Measurements from ENCODE around the gene MAN2C1.

Gene MAN2C1

GRCh38 chr15:75367913-75368688 is at the start of gene MAN2C1 (continued):
- TF ChIP-seq ZNF624 (tag by site-specific recombination; IDR thresholded peaks at IDR 0.05) (peak; percentile 70; the same call in 1 of the 2 replicates), ZNF214 (tag by site-specific recombination; IDR thresholded peaks at IDR 0.05; ENCODE audit: borderline replicate concordance) (no peak), ZNF600 (tag by site-specific recombination; IDR thresholded peaks at IDR 0.05) (peak; percentile 99), ZNF701 (tag by site-specific recombination; IDR thresholded peaks at IDR 0.05) (no peak), ZNF311 (tag by site-specific recombination; IDR thresholded peaks at IDR 0.05; ENCODE audit: borderline replicate concordance) (no peak), ZNF24 (tag by site-specific recombination; IDR thresholded peaks at IDR 0.05) (peak; percentile 95), ZBTB7A (tag by site-specific recombination; IDR thresholded peaks at IDR 0.05; ENCODE audit: low read depth) (peak; percentile 98), TCF7L2 (IDR thresholded peaks at IDR 0.05; ENCODE audit: borderline replicate concordance, low read depth, low read length) (no peak), ZNF677 (tag by site-specific recombination; IDR thresholded peaks at IDR 0.05) (peak; percentile 79), GLIS2 (tag by site-specific recombination; IDR thresholded peaks at IDR 0.05) (peak; percentile 96), MZF1 (tag by site-specific recombination; IDR thresholded peaks at IDR 0.05; ENCODE audit: borderline replicate concordance) (peak; percentile 68; the same call in 1 of the 2 replicates), HOXA7 (CRISPR knock-in tag; IDR thresholded peaks at IDR 0.05; ENCODE audit: borderline replicate concordance) (no peak), ZNF274 (IDR thresholded peaks at IDR 0.05; ENCODE audit: low read length) (no peak), ZNF274 (tag by site-specific recombination; IDR thresholded peaks at IDR 0.05; ENCODE audit: borderline replicate concordance) (no peak), ZNF133 (tag by site-specific recombination; IDR thresholded peaks at IDR 0.05) (no peak), ZNF837 (tag by site-specific recombination; IDR thresholded peaks at IDR 0.05) (peak; percentile 94; the same call in 1 of the 2 replicates), ZNF48 (tag by site-specific recombination; IDR thresholded peaks at IDR 0.05) (no peak), SETDB1 (IDR thresholded peaks at IDR 0.05; ENCODE audit: insufficient read length, low read length) (no peak), PRDM10 (tag by site-specific recombination; IDR thresholded peaks at IDR 0.05) (peak; percentile 97), ZNF596 (tag by site-specific recombination; IDR thresholded peaks at IDR 0.05) (peak; percentile 55; the same call in 1 of the 2 replicates), GLIS1 (tag by site-specific recombination; IDR thresholded peaks at IDR 0.05) (peak; percentile 83)
- TF ChIP-seq, protein P1, sequence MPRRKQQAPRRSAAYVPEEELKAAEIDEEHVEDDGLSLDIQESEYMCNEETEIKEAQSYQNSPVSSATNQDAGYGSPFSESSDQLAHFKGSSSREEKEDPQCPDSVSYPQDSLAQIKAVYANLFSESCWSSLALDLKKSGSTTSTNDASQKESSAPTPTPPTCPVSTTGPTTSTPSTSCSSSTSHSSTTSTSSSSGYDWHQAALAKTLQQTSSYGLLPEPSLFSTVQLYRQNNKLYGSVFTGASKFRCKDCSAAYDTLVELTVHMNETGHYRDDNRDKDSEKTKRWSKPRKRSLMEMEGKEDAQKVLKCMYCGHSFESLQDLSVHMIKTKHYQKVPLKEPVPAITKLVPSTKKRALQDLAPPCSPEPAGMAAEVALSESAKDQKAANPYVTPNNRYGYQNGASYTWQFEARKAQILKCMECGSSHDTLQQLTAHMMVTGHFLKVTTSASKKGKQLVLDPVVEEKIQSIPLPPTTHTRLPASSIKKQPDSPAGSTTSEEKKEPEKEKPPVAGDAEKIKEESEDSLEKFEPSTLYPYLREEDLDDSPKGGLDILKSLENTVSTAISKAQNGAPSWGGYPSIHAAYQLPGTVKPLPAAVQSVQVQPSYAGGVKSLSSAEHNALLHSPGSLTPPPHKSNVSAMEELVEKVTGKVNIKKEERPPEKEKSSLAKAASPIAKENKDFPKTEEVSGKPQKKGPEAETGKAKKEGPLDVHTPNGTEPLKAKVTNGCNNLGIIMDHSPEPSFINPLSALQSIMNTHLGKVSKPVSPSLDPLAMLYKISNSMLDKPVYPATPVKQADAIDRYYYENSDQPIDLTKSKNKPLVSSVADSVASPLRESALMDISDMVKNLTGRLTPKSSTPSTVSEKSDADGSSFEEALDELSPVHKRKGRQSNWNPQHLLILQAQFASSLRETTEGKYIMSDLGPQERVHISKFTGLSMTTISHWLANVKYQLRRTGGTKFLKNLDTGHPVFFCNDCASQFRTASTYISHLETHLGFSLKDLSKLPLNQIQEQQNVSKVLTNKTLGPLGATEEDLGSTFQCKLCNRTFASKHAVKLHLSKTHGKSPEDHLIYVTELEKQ (tag by site-specific recombination; IDR thresholded peaks at IDR 0.05; ENCODE audit: borderline replicate concordance): peak; percentile 73; the same call in 1 of the 2 replicates
- TF ChIP-seq, protein P2, sequence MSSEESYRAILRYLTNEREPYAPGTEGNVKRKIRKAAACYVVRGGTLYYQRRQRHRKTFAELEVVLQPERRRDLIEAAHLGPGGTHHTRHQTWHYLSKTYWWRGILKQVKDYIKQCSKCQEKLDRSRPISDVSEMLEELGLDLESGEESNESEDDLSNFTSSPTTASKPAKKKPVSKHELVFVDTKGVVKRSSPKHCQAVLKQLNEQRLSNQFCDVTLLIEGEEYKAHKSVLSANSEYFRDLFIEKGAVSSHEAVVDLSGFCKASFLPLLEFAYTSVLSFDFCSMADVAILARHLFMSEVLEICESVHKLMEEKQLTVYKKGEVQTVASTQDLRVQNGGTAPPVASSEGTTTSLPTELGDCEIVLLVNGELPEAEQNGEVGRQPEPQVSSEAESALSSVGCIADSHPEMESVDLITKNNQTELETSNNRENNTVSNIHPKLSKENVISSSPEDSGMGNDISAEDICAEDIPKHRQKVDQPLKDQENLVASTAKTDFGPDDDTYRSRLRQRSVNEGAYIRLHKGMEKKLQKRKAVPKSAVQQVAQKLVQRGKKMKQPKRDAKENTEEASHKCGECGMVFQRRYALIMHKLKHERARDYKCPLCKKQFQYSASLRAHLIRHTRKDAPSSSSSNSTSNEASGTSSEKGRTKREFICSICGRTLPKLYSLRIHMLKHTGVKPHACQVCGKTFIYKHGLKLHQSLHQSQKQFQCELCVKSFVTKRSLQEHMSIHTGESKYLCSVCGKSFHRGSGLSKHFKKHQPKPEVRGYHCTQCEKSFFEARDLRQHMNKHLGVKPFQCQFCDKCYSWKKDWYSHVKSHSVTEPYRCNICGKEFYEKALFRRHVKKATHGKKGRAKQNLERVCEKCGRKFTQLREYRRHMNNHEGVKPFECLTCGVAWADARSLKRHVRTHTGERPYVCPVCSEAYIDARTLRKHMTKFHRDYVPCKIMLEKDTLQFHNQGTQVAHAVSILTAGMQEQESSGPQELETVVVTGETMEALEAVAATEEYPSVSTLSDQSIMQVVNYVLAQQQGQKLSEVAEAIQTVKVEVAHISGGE (tag by site-specific recombination; conservative IDR thresholded peaks at IDR 0.05; ENCODE audit: low read depth): peak; percentile 100
- TF ChIP-seq, protein P3, sequence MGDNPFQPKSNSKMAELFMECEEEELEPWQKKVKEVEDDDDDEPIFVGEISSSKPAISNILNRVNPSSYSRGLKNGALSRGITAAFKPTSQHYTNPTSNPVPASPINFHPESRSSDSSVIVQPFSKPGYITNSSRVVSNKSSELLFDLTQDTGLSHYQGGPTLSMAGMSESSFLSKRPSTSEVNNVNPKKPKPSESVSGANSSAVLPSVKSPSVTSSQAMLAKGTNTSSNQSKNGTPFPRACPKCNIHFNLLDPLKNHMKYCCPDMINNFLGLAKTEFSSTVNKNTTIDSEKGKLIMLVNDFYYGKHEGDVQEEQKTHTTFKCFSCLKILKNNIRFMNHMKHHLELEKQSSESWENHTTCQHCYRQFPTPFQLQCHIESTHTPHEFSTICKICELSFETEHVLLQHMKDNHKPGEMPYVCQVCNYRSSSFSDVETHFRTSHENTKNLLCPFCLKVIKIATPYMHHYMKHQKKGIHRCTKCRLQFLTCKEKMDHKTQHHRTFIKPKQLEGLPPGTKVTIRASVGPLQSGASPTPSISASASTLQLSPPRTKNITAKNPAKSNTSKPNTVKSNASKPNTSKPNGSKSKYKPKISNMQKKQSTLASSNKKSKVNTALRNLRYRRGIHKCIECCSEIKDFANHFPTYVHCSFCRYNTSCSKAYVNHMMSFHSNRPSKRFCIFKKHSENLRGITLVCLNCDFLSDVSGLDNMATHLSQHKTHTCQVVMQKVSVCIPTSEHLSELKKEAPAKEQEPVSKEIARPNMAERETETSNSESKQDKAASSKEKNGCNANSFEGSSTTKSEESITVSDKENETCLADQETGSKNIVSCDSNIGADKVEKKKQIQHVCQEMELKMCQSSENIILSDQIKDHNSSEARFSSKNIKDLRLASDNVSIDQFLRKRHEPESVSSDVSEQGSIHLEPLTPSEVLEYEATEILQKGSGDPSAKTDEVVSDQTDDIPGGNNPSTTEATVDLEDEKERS (tag by site-specific recombination; IDR thresholded peaks at IDR 0.05): peak; percentile 69; the same call in 1 of the 2 replicates
